Kidney (tissue), 14 donors: ENCODE measurements around the gene CCDC63. TPM values are rescaled to one million over a fixed set of nuclear protein-coding genes. Genes with fewer than 3 reads are reported as not detected.
"Not testable (repeated sequence)": the region's sequence is repeated elsewhere in the genome, so short reads cannot be mapped to it uniquely, and the experiment has no call there.

Experiments used
- DNase-seq, 5 donors: peaks; one replicate each; pipeline ENCODE4 v3.0.0-alpha.2; 2013 to 2020
- FAIRE-seq: peaks from 2 replicates; lab custom pipeline; 2012; peaks lifted over from hg19 to GRCh38; lab: Jason Lieb, UNC
- H3K27ac ChIP-seq, 2 donors: one replicate each; pipeline ENCODE4 v1.7.0; 2013; ENCODE audit warnings: low read depth in 2 of 2, low read length in 2 of 2, inconsistent platforms in 1 of 2
- H3K27me3 ChIP-seq: one replicate; pipeline ENCODE4 v1.7.1; 2013; ENCODE audit warnings: low read length, inconsistent platforms; ENCODE audit not compliant: control insufficient read depth, insufficient read depth
- H3K36me3 ChIP-seq, 3 donors: one replicate each; pipeline versions ENCODE4 v1.7.0 to v1.7.1; 2013; ENCODE audit warnings: low read length in 3 of 3, control low read depth in 1 of 3, inconsistent platforms in 1 of 3; ENCODE audit not compliant: insufficient read depth in 3 of 3, control insufficient read depth in 2 of 3
- H3K4me1 ChIP-seq, 3 donors: one replicate each; pipeline versions ENCODE4 v1.7.0 to v1.7.1; 2013; ENCODE audit warnings: low read length in 3 of 3, inconsistent platforms in 1 of 3, low read depth in 1 of 3; ENCODE audit not compliant: control insufficient read depth in 2 of 3, insufficient read depth in 2 of 3
- H3K4me3 ChIP-seq, 3 donors: one replicate each; pipeline versions ENCODE4 v1.7.0 to v1.8.1; 2013; ENCODE audit warnings: low read length in 3 of 3, control low read depth in 1 of 3, inconsistent platforms in 1 of 3
- H3K9ac ChIP-seq, 3 donors: one replicate each; pipeline versions ENCODE4 v1.7.0 to v1.7.1; 2013; ENCODE audit warnings: low read length in 3 of 3, control low read depth in 1 of 3, inconsistent platforms in 1 of 3
- H3K9me3 ChIP-seq, 3 donors: one replicate each; pipeline versions ENCODE4 v1.7.0 to v1.7.1; 2013; ENCODE audit warnings: low read length in 3 of 3, control low read depth in 1 of 3, inconsistent platforms in 1 of 3; ENCODE audit not compliant: control insufficient read depth in 2 of 3, insufficient read depth in 1 of 3
- intact Hi-C: fragments of 100-400 bp; cut with DNase I; formaldehyde crosslinking; loops from one replicate; pipeline ENCODE4 v1.11.1; 2022
- polyA plus RNA-seq: library from polyadenylated mRNA; stranded (reverse); fragments of 350-450 nt; fragmentation: Illumina TruSeq; extraction: RNeasy Lipid Tissue Mini Kit (QIAGEN cat#74804); gene quantifications from one replicate; pipeline ENCODE4 v1.2.3, GENCODE V29; 2014; ENCODE audit warnings: low read depth, low replicate concordance; ENCODE audit not compliant: insufficient read depth
- total RNA-seq: library from RNA; stranded (reverse); fragmentation: NEBNext Ultra II Directional; extraction: Animal tissue kit (Norgen Biotek cat#: 25700); gene quantifications from one replicate; pipeline ENCODE4 v1.2.1, GENCODE V29; 2021
- TF ChIP-seq, protein P1 (sequence below): IDR thresholded peaks from 3 replicates; pipeline ENCODE4 v1.5.1; 2012; ENCODE audit warnings: mild to moderate bottlenecking, moderate library complexity, borderline replicate concordance; ENCODE audit not compliant: insufficient read depth; ENCODE audit errors: extremely low read depth
- donor health status: control.
- donor health status: control.
- donor health status: control.
- donor health status: control.
- donor health status: control.
- donor health status: DM: yes; HTN: yes; CAD: no.
- donor health status: Normal renal cell carcinoma (clear cell type).

CCDC63 gene
- total and polyA plus RNA-seq, 2 donors from 2014 or later: not detected

DNA sequence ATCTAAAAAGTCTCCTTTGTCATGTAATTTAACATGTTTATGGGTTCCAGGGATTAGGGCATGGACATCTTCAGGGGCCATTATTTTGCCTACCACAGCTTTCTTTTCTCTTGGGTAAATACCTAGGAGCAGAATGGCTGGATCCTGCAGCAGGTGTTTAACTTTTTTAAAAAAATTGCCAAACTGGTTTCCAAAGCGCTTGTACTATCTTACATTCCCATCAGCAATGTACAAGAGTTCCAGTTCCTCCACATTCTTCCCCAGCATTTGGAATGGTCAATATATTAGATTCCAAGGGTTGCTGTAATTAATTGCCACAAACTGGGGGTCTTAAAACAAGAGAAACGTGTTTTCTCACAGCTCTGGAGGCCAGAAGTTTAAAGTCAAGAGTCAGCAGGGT is 101.3 kb downstream of the CCDC63 start:
- Histone ChIP-seq H3K9me3 (peaks cover 0 to 17% (median 7%) of the 10 kb centered on the region in 3 donors), H3K27me3 (no peaks in the 10 kb centered on the region), H3K4me1 (no peaks in the 10 kb centered on the region), H3K36me3 (no peaks in the 10 kb centered on the region), H3K4me3 (no peak overlapping the region), H3K27ac (no peak overlapping the region), H3K9ac (no peak overlapping the region)
- FAIRE-seq (no peak), DNase-seq (no peak)
- TF ChIP-seq, protein P1, sequence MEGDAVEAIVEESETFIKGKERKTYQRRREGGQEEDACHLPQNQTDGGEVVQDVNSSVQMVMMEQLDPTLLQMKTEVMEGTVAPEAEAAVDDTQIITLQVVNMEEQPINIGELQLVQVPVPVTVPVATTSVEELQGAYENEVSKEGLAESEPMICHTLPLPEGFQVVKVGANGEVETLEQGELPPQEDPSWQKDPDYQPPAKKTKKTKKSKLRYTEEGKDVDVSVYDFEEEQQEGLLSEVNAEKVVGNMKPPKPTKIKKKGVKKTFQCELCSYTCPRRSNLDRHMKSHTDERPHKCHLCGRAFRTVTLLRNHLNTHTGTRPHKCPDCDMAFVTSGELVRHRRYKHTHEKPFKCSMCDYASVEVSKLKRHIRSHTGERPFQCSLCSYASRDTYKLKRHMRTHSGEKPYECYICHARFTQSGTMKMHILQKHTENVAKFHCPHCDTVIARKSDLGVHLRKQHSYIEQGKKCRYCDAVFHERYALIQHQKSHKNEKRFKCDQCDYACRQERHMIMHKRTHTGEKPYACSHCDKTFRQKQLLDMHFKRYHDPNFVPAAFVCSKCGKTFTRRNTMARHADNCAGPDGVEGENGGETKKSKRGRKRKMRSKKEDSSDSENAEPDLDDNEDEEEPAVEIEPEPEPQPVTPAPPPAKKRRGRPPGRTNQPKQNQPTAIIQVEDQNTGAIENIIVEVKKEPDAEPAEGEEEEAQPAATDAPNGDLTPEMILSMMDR: no peak
- intact Hi-C loops: no loop called here

DNA sequence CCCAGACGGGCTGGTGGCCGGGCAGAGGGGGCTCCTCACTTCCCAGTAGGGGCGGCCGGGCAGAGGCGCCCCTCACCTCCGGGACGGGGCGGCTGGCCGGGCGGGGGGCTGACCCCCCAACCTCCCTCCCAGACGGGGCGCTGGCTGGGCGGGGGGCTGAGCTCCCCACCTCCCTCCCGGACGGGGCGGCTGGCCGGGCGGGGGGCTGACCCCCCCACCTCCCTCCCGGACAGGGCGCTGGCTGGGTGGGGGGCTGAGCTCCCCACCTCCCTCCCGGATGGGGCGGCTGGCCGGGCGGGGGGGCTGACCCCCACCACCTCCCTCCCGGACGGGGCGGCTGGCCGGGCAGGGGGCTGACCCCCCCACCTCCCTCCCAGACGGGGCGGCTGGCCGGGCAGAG is 103.7 kb downstream of the CCDC63 start:
- H3K27ac ChIP-seq, FAIRE-seq, H3K9ac ChIP-seq, intact Hi-C loops, H3K4me3 ChIP-seq, H3K27me3 ChIP-seq, DNase-seq, H3K4me1 ChIP-seq, H3K36me3 ChIP-seq: not testable (repeated sequence)
- peaks cover 0 to 17% (median 7%) of the 10 kb centered on the region in 3 donors for H3K9me3 ChIP-seq

DNA sequence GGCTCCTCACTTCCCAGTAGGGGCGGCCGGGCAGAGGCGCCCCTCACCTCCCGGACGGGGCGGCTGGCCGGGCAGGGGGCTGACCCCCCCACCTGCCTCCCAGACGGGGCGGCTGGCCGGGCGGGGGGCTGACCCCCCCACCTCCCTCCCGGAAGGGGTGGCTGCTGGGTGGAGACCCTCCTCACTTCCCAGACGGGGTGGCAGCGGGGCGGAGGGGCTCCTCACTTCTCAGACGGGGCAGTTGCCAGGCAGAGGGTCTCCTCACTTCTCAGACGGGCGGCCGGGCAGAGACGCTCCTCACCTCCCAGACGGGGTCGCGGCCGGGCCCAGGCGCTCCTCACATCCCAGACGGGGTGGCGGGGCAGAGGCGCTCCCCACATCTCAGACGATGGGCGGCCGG is 104.1 kb downstream of the CCDC63 start:
- DNase-seq: peak in 1 of 5 donors; percentile 69
- H3K4me1 ChIP-seq, intact Hi-C loops, H3K27ac ChIP-seq, H3K9ac ChIP-seq, H3K27me3 ChIP-seq, FAIRE-seq, H3K4me3 ChIP-seq, H3K36me3 ChIP-seq: not testable (repeated sequence)
- H3K9me3 ChIP-seq: peaks cover 0 to 17% (median 5%) of the 10 kb centered on the region in 3 donors

Other genes with a start within 250 kb of the CCDC63 start
- gene TCTN1, start 232.9 kb upstream of the CCDC63 start, total RNA-seq: 76.9 TPM
- 71.2 TPM for gene TCTN1, start 232.9 kb upstream of the CCDC63 start, polyA plus RNA-seq
- gene HVCN1, start 157.9 kb upstream of the CCDC63 start, total RNA-seq: 7.1 TPM
- 4.7 TPM for gene HVCN1, start 157.9 kb upstream of the CCDC63 start, polyA plus RNA-seq
- 82.3 TPM for gene PPP1CC, start 104.1 kb upstream of the CCDC63 start, total RNA-seq
- gene PPP1CC, start 104.1 kb upstream of the CCDC63 start, polyA plus RNA-seq: 57.0 TPM
- gene MYL2, start 73.6 kb downstream of the CCDC63 start, total RNA-seq: not detected
- gene MYL2, start 73.6 kb downstream of the CCDC63 start, polyA plus RNA-seq: 4.4 TPM
- 0.06 TPM for gene CUX2, start 187.2 kb downstream of the CCDC63 start, total RNA-seq
- not detected for gene CUX2, start 187.2 kb downstream of the CCDC63 start, polyA plus RNA-seq